Raji (cell line): Measurements from ENCODE around the gene AGA.

Experiments used
- POLR2A ChIP-seq: IDR thresholded peaks from 2 replicates; pipeline ENCODE4 v1.6.1; 2011; ENCODE audit warnings: low read depth, low read length, control low read depth; ENCODE audit not compliant: insufficient read depth

The AGA gene

GRCh38 chr4:177441803-177442622, at the start of gene AGA:
Gene AGA (minus strand): TSS chr4:177442437. CDS start chr4:177442375, 62 bp downstream.
- TF ChIP-seq POLR2A: peak; percentile 93

DNA sequence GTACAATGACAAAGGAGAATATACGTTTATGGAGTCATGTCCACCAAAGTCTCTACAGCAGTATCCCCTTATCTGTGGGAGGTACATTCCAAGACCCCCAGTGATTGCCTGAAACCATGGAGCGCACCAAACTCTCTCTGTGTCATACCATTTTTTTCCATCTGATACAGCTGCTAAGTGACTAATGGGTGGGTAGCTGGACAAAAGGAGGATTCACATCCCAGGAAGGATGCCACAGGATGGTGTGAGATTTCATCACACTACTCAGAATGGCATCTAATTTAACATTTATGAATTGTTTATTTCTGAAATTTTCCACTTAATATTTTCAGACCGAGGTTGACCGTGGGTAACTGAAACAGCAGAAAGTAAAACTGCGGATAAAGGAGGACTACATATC, 49.8 kb upstream of the AGA start:
- no peak for TF ChIP-seq POLR2A

DNA sequence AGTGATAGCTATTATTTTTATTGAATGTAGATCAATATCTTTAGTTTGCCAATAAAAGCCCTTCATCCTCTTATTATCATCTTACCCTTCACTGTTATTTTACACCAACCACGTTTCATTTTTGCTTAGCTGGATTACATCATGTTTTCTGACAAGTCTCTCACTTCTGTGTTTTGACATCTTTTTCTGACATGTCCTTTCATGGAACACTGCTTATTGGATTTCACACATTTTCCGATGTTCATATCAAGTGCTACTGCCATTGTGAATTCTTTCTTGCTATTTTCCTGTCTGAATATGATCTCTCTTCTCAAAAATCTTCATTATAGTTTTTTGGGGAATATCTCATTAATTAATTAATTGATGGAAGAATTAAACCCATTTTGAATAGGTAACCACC, 48.5 kb upstream of the AGA start:
- no peak for TF ChIP-seq POLR2A

- no peak for TF ChIP-seq POLR2A
These were observed 47.4 kb upstream of the AGA start for GRCh38 chr4:177489471-177490246.

- no peak for TF ChIP-seq POLR2A
These were observed 45.7 kb upstream of the AGA start for GRCh38 chr4:177487977-177488376.

DNA sequence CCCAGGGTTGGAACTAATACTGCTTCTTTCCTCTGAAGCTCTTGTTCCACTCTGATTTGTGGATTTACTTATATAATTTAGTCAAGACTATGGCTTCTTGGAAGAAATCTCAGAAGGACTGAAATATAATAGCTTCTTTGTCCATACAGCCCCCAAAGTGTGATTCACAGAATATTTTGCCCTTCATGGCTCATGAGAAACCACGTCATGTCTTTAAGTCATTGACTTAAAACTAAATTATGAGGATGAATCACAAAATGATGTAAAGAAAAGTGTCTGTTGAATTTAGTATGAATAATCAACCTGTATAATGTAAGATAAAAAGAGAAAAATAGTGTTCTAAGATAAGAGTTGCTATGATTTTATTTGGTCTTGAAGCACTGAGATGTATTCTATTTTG, 43.3 kb upstream of the AGA start:
- TF ChIP-seq POLR2A: no peak

DNA sequence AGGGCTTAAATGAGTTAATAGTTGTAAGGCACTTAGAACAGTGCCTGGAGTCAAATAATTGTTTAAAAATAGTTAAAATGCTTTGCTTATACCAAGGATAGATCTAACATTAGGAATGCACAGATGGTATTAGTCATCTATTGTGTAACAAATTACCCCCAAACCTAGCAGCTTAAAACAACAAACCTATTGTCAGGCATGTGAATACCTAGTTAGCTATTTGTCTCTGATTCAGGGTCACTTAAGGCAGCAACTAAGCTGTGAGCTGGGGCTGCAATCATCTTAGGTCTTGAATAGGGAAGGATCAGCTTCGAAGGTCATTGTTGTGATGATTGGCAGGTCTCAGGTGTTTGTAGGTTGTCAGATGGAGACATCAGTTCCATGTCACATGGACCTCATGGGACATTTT, 42.4 kb upstream of the AGA start:
- TF ChIP-seq POLR2A: no peak

GRCh38 chr4:177483760-177484159, 41.5 kb upstream of the AGA start:
- no peak for TF ChIP-seq POLR2A

DNA sequence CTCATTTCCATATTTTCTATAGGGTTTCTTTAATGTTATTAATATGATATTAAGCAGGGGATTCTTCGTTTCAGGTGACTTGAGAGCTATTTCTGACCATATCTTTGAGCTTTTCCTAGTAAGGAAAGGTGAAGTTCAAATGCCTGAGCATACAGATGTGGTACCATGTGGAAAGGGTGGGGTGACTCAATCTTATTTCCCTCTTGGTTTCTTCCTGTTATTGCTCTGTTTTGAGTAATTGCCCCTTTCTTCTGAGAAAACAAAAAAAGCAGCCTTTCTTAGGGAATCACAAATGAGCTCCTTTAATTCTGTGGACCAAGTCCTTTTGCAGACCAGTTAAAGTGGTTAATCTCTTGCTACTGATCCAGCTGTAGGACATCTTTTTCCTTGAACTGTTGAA, 41.0 kb upstream of the AGA start:
- TF ChIP-seq POLR2A: no peak

- TF ChIP-seq POLR2A: no peak
These were observed 40.1 kb upstream of the AGA start for GRCh38 chr4:177482367-177482766.

- TF ChIP-seq POLR2A: no peak
These were observed 38.6 kb upstream of the AGA start for GRCh38 chr4:177480795-177481194.

DNA sequence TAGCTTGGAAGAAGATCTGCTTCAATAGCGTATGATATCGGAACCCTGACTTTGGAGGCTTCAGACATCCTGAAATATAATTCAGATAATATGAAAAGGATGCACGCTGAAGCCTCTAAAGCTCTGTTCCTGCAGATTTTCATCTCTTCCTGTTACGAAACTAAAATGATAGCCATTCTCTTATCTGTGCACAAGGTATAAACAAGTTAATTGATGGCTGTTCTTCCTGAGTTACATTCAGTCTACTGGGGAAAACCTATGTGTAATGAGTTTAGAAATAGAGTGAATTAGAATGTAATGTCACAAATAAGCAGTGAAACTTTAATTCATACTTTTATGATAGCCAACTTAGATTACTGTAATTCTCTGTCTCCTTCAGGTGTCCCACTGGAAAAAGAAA, 36.8 kb upstream of the AGA start:
- no peak for TF ChIP-seq POLR2A

DNA sequence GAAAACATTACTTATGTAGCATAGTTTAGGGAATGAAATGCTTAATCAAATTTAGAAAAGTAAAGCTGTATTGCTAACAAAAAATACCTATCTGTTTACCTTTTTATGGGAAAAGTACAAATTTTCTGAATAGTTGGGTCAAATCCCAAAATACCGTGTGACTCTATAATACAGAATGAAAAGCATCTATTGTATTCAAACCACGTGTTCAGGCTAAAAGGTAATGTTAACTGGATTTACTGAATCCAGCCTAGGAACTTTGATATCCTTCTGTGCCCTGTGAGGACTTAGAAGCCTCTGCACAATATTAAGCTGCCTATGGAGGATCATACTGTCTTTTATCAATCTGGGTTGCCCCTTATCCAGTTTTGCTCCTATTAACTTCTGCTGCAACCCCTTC, 36.3 kb upstream of the AGA start:
- no peak for TF ChIP-seq POLR2A

- TF ChIP-seq POLR2A: no peak
These were observed 31.8 kb upstream of the AGA start for GRCh38 chr4:177473991-177474390.

GRCh38 chr4:177464026-177464425, 21.8 kb upstream of the AGA start:
- TF ChIP-seq POLR2A: no peak

DNA sequence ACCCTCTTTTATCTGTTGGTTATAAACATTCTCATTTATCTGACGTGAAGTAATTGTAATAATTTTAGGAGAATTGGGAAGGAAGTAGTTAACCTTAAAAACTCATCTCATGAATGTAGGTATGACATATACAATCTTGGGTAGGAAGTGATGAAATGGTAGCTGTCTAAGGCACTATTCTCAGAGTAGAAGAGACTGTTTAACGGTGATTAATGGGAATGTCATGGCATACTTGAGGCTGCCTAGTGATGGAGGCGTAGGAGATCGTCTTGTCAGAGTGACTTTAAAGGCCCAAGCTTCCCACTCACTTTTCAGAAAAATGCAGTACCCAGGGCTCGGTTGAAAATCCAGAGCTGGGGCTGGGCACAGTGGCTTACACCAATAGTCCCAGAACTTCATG, 19.4 kb upstream of the AGA start:
- no peak for TF ChIP-seq POLR2A
